ENCODE results near the gene SLC5A4.
"Not testable (repeated sequence)": the region's sequence is repeated elsewhere in the genome, so short reads cannot be mapped to it uniquely, and the experiment has no call there.

Gene SLC5A4

DNA sequence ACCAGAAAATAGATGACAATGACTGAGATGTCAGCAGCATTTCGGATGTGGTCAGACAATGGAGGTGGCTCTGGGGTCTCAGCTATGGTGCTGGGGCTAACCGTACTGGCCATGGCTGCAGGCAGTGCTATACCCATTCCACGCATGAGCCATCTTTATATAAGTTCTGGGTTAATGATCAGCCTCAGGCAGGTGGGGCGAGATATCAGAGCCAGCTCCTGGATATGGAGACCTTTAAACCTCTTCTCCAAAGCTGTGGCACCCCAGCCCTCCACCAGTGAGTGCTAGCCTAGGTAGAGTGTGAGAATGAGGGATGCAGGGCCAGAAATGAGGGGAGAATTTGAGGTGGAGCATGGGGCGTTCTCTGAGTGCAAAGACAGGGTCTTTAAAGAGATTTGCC is at the start of gene SLC5A4:
Gene SLC5A4, minus strand, starts transcription at position 131 of the 400 bp plus-strand sequence. Its CDS starts 18 bp downstream, at position 113.
- no peaks in the 10 kb centered on the region for H3K9me3 ChIP-seq (ENCODE audit: insufficient read depth, low read length)
- no peaks in the 10 kb centered on the region for H3K79me2 ChIP-seq (ENCODE audit: low read length)
- TF ChIP-seq EZH2phosphoT487 (IDR thresholded peaks at IDR 0.05; ENCODE audit: low read depth) = no peak
- TF ChIP-seq, protein P1, sequence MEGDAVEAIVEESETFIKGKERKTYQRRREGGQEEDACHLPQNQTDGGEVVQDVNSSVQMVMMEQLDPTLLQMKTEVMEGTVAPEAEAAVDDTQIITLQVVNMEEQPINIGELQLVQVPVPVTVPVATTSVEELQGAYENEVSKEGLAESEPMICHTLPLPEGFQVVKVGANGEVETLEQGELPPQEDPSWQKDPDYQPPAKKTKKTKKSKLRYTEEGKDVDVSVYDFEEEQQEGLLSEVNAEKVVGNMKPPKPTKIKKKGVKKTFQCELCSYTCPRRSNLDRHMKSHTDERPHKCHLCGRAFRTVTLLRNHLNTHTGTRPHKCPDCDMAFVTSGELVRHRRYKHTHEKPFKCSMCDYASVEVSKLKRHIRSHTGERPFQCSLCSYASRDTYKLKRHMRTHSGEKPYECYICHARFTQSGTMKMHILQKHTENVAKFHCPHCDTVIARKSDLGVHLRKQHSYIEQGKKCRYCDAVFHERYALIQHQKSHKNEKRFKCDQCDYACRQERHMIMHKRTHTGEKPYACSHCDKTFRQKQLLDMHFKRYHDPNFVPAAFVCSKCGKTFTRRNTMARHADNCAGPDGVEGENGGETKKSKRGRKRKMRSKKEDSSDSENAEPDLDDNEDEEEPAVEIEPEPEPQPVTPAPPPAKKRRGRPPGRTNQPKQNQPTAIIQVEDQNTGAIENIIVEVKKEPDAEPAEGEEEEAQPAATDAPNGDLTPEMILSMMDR (IDR thresholded peaks at IDR 0.05; ENCODE audit: low read depth, low read length) = no peak
- H4K20me1 ChIP-seq (ENCODE audit: insufficient read depth, low read length) = no peaks in the 10 kb centered on the region
- H3K4me1 ChIP-seq (ENCODE audit: low read length) = peaks cover 9% of the 10 kb centered on the region
- H3K9ac ChIP-seq (ENCODE audit: low read length) = no peak within 1 kb of the TSS
- no peak within 1 kb of the TSS for H3K4me3 ChIP-seq (ENCODE audit: low read length)
- peaks cover 30% of the 10 kb centered on the region for H3K27me3 ChIP-seq (ENCODE audit: low read depth, low read length)
- H2AFZ ChIP-seq (ENCODE audit: low read depth, low read length) = no peak within 1 kb of the TSS
- H3K27ac ChIP-seq (ENCODE audit: low read length) = no peak within 1 kb of the TSS
- no peak within 1 kb of the TSS for H3K4me2 ChIP-seq (ENCODE audit: low read length)
- H3K36me3 ChIP-seq (replicated peaks; ENCODE audit: low read depth, low read length) = no peaks in the 10 kb centered on the region

DNA sequence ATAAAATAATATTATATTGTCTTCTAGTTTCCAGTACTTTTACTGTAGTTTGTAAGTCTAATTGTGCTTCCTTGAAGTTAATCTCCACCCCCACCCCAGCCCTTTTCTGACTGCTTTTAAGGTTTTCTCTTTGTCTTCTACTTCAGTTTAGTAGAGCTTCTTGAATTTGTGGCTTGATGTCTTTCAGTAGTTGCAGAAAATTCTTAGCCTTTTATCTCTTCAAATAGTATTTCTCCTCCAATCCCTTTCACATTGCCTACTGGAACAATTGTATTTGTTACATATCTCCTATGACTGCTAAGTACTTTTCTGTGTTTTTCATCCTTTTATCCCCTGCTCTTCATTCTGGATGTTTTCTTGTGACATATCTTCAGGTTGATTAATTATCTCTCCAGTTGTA is 38.8 kb upstream of the SLC5A4 start:
- H3K9ac ChIP-seq (ENCODE audit: low read length); H3K27ac ChIP-seq (ENCODE audit: low read length); H3K9me3 ChIP-seq (ENCODE audit: insufficient read depth, low read length); H3K4me2 ChIP-seq (ENCODE audit: low read length); H3K4me1 ChIP-seq (ENCODE audit: low read length); H2AFZ ChIP-seq (ENCODE audit: low read depth, low read length); H4K20me1 ChIP-seq (ENCODE audit: insufficient read depth, low read length); H3K36me3 ChIP-seq (replicated peaks; ENCODE audit: low read depth, low read length); H3K79me2 ChIP-seq (ENCODE audit: low read length); H3K4me3 ChIP-seq (ENCODE audit: low read length); H3K27me3 ChIP-seq (ENCODE audit: low read depth, low read length): not testable (repeated sequence)

DNA sequence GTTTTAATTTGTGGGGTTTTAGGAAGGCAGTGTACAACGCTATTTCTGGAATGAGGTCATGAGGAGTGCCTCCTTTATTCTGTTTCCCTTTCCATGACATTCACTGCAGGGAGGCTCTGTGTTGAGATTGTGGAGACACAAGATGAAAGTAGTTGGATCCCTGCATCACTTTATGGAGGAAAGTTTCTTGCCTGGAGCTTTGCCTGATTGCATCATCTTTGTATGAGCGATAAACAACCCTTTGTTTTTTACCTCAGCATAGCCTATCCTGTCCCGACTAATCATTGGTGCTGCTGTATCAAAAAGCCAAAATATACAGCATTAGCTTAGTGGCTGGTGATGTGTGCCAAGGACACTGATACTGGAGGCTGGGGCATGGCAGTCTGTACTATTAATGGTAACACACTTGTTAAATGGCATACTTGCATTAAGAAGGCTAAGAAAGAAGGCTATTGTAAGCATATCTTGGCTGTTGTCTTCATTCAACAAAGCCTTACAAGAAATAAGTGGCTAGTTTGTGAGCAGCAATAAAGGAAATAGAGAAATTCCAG is 31.2 kb upstream of the SLC5A4 start:
- TF ChIP-seq, protein P1 (IDR thresholded peaks at IDR 0.05; ENCODE audit: low read depth, low read length) = no peak
- no peak for TF ChIP-seq EZH2phosphoT487 (IDR thresholded peaks at IDR 0.05; ENCODE audit: low read depth)
- no peaks in the 10 kb centered on the region for H4K20me1 ChIP-seq (ENCODE audit: insufficient read depth, low read length)
- no peak overlapping the region for H2AFZ ChIP-seq (ENCODE audit: low read depth, low read length)
- H3K27me3 ChIP-seq (ENCODE audit: low read depth, low read length) = 0 out of 2 replicates have a peak, but pooled peaks cover 2% of the 10 kb centered on the region
- H3K27ac ChIP-seq (ENCODE audit: low read length) = no peak overlapping the region
- H3K79me2 ChIP-seq (ENCODE audit: low read length) = no peaks in the 10 kb centered on the region
- no peaks in the 10 kb centered on the region for H3K36me3 ChIP-seq (replicated peaks; ENCODE audit: low read depth, low read length)
- H3K9me3 ChIP-seq (ENCODE audit: insufficient read depth, low read length) = no peaks in the 10 kb centered on the region
- H3K4me2 ChIP-seq (ENCODE audit: low read length) = no peak overlapping the region
- no peak overlapping the region for H3K9ac ChIP-seq (ENCODE audit: low read length)
- H3K4me3 ChIP-seq (ENCODE audit: low read length) = no peak overlapping the region
- no peaks in the 10 kb centered on the region for H3K4me1 ChIP-seq (ENCODE audit: low read length)

DNA sequence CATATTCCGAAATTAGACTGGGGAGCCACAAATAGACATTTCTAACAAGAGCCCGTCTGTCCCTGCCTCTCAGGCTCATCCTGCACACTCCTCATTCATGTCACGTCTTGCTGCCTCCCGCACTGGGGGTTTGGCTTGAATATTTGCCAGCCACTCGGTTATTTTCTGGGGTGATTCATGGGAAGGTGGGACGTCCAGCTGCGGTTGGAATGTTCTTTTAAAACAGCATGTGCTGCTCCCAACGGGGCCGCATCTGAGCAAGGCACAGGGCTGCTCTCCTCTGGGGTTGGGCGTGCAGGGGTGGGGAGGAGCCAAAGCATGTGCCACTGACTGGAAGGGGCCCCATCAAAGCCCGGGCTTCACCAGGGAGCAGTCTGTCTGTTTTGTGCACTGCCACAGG is 25.9 kb upstream of the SLC5A4 start:
- no peaks in the 10 kb centered on the region for H3K9me3 ChIP-seq (ENCODE audit: insufficient read depth, low read length)
- H3K27me3 ChIP-seq (ENCODE audit: low read depth, low read length) = 0 out of 2 replicates have a peak, but pooled peaks cover 4% of the 10 kb centered on the region
- no peaks in the 10 kb centered on the region for H3K36me3 ChIP-seq (replicated peaks; ENCODE audit: low read depth, low read length)
- H3K4me2 ChIP-seq (ENCODE audit: low read length) = no peak overlapping the region
- H4K20me1 ChIP-seq (ENCODE audit: insufficient read depth, low read length) = no peaks in the 10 kb centered on the region
- no peaks in the 10 kb centered on the region for H3K4me1 ChIP-seq (ENCODE audit: low read length)
- H3K27ac ChIP-seq (ENCODE audit: low read length) = no peak overlapping the region
- H2AFZ ChIP-seq (ENCODE audit: low read depth, low read length) = no peak overlapping the region
- H3K9ac ChIP-seq (ENCODE audit: low read length) = no peak overlapping the region
- no peaks in the 10 kb centered on the region for H3K79me2 ChIP-seq (ENCODE audit: low read length)
- H3K4me3 ChIP-seq (ENCODE audit: low read length) = no peak overlapping the region
- TF ChIP-seq, protein P1 (IDR thresholded peaks at IDR 0.05; ENCODE audit: low read depth, low read length) = no peak
- no peak for TF ChIP-seq EZH2phosphoT487 (IDR thresholded peaks at IDR 0.05; ENCODE audit: low read depth)

DNA sequence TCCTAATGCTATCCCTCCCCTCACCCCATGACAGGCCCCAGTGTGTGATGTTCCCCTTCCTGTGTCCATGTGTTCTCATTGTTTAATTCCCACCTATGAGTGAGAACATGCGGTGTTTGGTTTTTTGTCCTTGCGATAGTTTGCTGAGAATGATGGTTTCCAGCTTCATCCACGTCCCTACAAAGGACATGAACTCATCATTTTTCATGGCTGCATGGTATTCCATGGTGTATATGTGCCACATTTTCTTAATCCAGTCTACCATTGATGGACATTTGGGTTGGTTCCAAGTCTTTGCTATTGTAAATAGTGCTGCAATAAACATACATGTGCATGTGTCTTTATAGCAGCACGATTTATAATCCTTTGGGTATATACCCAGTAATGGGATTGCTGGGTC is 20.2 kb upstream of the SLC5A4 start:
- not testable (repeated sequence) for H3K36me3 ChIP-seq (replicated peaks; ENCODE audit: low read depth, low read length); H3K27ac ChIP-seq (ENCODE audit: low read length); H3K4me1 ChIP-seq (ENCODE audit: low read length); H3K4me3 ChIP-seq (ENCODE audit: low read length); H3K9me3 ChIP-seq (ENCODE audit: insufficient read depth, low read length); H3K79me2 ChIP-seq (ENCODE audit: low read length); H3K4me2 ChIP-seq (ENCODE audit: low read length); H3K27me3 ChIP-seq (ENCODE audit: low read depth, low read length); H4K20me1 ChIP-seq (ENCODE audit: insufficient read depth, low read length); H3K9ac ChIP-seq (ENCODE audit: low read length); H2AFZ ChIP-seq (ENCODE audit: low read depth, low read length)
